Activated naive CD4-positive, alpha-beta T cell treated with Interleukin-2 at 50 U/mL for 16 hours (primary cell): ENCODE measurements around the gene VGLL2.
"Not testable (repeated sequence)": the region's sequence is repeated elsewhere in the genome, so short reads cannot be mapped to it uniquely, and the experiment has no call there.

ENCODE experiments used
- DNase-seq: peaks from one replicate; pipeline ENCODE4 v3.0.0-alpha.2; 2020

The VGLL2 gene, protein sequence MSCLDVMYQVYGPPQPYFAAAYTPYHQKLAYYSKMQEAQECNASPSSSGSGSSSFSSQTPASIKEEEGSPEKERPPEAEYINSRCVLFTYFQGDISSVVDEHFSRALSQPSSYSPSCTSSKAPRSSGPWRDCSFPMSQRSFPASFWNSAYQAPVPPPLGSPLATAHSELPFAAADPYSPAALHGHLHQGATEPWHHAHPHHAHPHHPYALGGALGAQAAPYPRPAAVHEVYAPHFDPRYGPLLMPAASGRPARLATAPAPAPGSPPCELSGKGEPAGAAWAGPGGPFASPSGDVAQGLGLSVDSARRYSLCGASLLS

DNA sequence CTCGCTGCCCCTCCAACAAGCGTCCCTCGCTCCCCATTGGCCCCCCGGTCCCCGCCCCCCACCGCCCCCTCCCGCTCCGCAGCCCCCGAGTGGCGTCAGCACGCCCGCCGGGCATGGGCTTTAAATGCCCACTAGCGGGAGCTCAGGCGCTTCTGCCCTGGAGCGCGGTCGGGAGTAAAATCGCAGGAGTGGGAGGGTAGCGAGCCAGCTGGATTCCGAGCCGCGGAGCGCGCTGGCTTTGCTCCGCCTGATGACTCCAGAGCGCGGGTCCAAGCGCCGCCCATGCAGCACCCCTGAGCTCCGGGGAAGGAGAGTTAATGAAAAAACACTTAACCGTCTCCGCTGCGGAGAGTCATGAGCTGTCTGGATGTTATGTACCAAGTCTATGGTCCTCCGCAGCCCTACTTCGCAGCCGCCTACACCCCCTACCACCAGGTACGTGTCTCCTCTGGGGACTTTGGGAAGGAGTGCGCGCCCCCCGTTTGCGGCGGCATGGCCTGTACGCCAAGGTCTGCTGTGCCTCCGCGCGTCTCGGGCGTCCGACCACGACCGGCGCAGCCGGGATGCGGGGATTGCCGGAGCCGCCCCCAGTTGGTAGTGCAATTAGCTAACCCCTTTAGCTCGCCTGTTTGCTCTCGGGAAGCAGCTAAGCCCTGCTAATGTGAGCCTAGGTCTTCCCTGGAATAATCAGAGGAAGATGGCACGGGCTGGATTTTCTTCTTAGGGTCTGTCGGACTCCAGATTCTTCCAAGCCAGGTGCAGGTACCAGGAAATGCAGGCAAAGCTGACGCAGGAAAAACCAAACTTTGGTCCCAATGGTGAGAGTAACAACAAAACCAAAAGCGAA, at the start of gene VGLL2:
Gene VGLL2 (plus strand): TSS at position 149 of the 847 bp plus-strand sequence. CDS start 206 bp downstream, at position 355.
- DNase-seq: no peak

DNA sequence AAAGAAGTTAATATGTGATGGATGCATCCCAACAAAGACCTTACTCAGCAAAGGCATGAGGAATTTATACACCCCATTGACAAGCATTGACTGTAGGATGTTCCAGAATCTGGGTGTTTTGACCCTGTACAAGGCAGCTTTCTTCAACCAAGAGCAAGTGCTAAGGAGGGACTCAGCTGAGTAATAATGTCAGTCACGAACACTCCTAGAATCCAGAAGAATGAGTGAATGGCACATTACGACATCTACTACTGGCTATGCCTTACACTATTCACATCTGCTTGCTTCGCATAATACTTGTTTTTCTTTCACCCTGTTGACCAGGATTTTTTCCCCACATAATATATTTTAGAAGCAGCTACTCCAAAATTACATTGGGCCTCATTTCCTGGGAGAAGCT, 42.5 kb upstream of the VGLL2 start:
- no peak for DNase-seq

DNA sequence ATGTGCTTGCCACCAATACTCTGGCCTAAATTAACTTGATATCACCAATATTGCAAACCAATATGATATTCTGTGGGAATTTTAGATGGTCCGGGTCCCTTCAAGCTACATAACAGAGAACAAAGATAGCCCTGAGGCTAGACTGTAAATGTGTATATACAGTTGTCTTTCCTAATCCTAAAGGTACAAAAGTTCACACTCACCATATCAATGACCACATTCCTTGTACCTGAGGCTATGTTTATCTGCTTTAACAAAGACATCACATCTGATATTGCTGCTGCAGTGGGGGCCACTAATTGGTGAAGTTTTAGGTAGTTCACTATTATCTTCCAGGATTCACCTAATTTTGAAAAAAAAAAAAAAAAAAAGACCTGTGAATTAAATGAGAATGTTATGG, 38.6 kb upstream of the VGLL2 start:
- DNase-seq: no peak

DNA sequence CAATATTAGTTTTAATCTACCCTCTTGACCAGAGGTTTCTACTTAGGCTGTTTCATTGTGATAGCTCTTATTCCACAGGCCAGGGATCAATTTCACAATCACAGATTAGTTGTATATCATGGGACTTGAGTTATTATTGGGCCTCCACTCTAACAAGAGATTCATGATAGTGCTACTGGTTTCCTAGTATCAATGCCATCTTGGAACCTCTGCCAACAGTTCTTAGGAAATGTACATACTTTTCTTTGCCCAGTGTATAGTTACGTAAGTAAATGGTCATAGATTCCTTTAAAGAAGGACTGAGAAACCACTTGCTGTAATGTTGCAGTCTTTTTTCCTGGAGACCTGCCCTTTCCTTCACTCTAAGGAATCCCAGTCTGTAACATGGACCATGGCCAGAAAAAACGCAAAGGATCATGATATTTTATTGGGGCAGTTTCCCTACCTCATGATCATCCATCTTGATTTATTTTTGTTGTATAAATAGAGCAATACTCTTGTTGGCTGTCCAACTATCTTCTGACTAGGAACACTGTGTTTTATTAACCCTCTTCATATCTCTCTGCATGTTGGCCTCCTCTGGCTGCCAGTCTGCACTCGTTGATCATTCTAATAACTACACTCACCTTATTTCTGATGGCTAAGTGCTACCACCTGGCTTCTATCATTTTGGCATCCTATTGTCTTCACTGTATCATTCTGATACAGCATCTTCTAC, 38.0 kb upstream of the VGLL2 start:
- DNase-seq: no peak

DNA sequence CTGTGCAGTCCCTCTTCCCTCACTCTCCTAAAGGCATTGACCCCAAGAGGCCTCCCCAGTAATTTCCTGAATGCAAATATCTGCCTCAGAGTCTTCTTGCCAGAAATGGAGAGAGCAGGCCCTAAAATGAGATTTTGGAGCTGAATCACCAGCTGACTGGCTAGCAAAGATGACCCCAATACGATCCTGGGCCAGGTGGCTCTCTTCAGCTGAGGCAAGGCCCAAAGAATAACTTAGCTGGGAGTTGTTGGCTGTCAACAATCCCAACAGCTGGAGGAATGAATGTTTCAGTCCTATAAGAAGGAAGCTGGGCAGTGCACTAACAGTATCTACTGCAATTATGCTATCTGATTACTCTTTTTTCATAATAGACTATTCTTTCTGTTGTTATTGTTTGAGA, 37.2 kb upstream of the VGLL2 start:
- no peak for DNase-seq

DNA sequence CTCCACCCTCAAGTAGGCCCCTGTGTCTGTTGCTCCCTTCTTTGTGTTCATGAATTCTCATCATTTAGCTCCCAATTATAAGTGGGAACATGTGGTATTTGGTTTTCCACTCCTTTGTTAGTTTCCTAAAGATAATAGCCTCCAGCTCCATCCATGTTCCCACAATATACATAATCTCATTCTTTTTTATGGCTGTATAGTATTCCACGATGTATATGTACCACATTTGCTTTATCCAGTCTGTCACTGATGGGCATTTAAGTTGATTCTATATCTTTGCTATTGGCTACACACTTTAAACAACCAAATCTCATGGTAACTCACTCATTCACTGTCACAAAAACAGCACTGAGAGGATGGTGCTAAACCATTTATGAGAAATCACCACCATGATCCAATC, 35.5 kb upstream of the VGLL2 start:
- DNase-seq: no peak

DNA sequence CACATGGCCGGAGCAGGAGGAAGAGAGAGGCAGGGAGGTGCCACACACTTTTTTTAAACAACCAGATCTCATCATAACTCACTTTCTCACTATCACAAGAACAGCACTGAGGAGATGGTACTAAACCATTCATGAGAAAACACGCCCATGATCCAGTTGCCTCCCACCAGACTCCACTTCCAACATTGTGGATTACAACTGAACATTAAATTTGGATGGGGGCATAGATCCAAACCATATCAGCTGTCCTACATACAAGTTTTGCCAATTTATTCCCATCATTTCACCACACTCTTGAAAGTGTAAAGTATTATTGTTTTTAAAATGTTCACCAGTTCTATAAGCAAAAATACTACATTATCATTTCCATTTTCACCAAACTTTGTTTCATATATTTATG, 33.9 kb upstream of the VGLL2 start:
- DNase-seq: no peak

DNA sequence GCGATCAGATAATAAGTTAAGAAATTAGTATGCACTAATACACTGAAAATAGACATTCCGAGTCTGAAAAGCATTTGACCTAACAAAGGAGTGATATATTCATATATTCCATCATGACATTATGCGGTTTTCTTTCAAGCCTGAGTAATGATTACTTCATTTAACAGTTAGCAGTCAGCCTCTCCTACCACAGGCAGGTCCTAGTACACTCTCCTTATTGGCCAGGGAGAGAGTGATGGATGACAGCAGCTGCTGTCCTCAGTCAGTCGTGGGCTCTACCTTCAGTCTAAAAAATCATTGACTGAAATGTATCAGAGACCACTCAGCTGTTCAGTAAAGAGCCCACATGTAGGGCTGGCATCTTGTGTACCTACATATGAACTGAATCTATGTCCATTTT, 33.2 kb upstream of the VGLL2 start:
- DNase-seq: no peak

DNA sequence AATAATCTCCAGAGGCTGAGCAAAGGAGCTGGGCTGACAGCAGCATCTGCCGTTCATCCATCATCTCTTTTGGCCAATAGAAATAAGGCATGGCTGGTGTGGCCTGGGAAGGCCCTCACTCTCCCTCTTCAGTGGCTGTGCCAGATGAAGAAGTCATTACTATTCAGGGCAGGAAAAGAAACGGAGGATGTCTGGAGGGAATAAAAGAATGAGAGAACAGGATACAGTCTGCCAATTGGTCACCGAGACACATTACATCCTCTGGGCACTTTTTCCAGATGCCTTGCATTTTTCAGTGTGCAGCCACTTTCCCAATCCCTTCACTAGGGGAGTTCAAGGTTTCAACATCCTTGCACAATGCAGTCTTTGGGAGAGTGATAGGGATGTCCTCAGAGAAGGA, 32.2 kb upstream of the VGLL2 start:
- DNase-seq: no peak

DNA sequence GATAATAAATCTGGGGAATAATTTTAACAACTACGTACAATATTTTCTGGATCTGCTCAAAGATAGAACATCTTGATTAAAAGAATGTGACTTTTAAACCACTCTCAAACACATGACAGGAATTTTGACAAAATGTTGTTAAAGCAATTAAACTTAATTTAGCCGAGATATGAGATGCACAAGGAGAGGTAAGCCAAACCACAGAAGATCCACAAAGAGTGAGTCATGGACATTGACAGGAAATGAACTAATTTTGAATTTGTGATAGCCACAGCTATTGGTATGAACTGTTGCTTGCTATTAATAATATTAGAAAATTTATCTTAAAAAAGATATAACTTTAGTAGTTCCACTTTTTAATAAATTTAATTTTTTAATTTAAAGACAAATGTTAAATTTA, 27.8 kb upstream of the VGLL2 start:
- DNase-seq: no peak

DNA sequence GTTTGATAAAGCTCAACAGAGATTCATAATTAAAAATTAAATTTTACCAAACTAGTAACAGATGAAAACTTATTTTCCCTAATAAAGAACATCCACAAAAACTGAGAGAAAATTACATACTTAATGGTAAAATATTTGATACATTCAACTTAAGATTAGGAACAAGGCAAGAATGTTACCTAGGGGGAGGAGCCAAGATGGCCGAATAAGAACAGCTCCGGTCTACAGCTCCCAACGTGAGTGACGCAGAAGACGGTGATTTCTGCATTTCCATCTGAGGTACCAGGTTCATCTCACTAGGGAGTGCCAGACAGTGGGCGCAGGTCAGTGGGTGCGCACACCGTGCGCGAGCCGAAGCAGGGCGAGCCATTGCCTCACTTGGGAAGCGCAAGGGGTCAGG, 20.8 kb upstream of the VGLL2 start:
- DNase-seq: not testable (repeated sequence)

DNA sequence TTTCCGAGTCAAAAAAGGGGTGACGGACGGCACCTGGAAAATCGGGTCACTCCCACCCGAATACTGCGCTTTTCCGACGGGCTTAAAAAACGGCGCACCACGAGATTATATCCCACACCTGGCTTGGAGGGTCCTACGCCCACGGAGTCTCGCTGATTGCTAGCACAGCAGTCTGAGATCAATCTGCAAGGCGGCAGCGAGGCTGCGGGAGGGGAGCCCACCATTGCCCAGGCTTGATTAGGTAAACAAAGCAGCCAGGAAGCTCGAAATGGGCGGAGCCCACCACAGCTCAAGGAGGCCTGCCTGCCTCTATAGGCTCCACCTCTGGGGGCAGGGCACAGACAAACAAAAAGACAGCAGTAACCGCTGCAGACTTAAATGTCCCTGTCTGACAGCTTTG, 20.4 kb upstream of the VGLL2 start:
- not testable (repeated sequence) for DNase-seq

DNA sequence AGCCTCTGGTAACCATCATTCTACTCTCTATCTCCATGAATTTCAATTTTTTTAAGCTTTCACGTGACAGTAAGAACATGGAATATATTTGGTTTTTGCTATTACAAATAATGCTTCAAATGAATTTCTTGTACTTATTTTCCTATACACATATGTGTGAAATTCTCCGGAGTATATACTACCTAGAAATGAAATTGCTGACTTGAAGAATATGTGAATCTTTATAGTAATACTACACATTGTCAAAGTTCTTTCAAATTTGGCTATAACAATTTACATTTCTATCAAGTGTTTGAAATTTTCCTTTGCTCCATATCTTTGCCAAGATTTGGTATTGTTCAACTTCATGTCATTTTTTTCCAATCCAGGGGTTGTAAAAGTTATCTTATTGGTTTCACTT, 11.6 kb upstream of the VGLL2 start:
- DNase-seq: no peak

DNA sequence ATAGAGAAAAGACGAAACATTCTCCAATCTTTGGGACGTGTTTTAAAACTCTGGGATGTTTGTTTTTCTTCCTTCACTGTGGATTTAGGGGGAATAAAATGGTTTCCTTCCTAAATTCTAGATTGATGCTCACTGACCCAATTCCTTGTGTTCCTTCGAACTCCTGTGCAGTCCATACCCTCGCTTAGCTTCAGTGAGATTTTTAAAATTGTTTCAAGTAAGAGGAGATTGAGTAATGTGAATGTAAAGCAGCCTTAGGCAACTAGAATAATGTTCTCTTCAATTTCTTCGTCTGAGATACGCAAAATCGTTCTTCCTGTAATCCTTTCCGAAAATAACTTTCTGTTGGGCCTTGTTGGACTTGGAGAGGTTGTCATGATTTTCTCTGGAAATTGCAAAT, 2.6 kb upstream of the VGLL2 start:
- no peak for DNase-seq

DNA sequence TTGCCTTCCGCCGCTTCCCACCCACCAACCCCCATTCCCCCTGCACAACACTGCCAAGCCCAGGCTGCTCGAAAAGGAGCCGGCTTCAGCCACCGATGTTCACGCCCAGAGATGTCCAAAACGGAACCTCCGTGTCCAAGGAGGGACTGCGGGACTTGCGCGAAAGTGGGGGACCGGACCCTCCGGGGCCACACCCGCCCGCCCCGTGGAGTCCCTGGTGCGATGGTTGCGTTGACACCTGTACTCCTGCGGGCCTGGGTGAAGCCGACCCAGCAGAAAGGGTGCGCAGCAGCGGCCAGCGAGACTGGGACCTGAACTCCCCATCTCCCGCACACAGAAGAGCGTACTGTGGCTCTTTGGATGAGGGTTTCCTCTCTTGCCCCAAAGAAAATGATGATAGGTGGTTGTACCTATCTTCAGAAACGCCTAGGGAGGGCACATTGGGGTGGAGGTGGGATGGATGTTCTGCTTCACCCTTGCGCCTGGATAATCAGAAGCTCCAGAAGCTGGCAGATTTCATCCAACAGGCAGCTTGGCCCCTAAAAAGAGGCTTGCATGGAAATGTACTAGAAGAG, 1.9 kb upstream of the VGLL2 start:
- DNase-seq: no peak

DNA sequence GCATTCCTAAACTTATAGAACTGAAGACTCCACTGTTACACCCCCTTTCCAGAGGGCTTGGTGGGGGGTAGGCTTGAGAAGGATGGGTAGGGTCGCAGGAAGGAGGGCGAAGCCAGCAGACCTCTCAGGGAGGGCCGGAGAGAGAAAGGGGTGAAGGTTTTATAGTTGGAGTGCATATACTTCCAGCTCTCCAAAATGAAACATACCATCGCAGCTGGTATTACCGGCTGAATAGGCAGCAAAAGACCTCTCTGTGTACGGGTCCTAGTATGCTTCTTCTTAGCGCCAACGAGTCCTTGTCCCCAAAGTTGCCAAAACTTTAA, 1.0 kb upstream of the VGLL2 start:
- no peak for DNase-seq

DNA sequence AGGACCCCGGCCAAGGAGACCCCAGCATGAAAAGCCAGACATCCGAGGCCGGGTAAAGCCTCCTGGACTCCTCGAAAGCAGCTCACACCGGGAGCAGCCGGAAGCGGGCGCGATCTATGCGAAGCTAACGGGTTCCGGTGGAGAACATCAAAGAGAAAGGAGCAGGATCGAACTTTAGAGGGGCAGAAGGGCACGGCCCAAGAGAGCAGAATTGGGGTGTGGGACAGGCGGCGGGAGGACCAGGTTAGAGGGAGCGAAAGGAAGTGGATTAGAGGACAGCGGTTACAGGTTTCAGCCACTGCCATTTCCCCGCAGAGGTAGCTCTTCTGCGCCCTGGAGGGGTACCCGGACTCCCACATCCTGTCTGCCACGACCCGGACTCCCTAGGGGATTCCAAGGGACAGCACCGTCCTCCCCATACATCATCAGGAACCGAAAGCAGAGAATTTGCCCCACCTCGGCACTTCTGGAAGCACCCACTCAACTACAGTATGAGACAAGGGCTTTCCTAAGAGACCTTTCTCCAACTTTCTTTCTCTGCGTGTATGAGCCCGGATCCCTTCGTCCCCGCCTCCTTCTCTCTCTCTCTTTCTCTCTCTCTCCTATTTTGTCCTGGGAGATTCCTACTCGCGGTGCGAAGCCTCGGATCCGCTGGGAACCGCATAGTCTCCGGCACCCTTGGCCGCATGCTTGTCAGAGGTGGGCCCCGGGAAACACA, 507 bp upstream of the VGLL2 start:
- no peak for DNase-seq

DNA sequence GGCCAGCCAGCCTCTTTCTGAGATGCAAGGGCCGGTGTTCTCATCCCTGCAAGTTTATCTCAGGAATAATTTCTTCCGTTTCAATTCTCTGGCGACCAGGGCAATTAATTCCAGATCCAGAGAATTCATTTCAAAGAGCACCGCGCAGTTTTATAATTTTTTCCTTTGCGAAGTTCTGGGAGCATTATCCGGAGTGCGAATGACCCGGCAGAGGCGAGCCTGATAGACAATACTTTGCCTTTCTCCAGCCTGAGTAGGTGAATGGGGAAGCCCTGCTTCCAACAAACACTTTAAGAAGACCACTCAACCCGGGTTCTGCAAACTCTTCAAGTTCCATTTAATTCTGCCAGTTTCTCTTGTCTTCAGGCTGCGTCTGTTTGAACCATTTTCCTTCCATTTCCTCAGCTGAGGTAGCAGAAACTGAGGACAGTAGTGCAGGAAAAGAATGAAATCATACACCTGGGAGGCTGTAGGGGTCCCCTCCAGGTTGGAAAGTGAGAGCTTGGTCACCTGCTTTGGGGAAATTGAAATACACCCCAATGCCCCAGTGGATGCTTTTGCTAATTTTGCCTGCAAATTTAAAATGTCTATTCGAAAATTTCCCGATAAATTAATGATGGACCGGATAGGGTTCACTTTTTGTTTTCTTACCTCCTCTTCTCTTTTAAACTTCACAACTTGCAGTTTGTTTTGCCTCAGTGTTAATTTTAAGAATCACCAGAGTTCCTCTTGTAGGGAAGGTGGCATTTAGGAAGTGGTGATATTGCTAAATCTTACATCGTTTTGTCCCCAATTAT, 1.1 kb downstream of the VGLL2 start:
- DNase-seq: no peak

DNA sequence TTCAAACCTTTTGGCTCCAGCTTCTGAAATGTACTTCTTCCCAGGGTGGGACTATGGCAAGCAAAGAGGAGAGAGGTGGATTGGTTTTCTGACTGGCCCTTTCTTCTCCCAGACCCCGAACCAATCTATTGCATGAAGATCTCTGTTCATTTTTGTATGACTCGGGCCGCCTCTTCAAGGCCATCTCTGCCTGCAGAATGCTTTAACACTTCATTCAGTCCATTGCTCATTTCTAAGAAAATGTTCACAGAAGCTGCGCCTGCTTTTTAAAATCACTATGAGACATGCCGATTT, 1.6 kb downstream of the VGLL2 start:
- DNase-seq: no peak

DNA sequence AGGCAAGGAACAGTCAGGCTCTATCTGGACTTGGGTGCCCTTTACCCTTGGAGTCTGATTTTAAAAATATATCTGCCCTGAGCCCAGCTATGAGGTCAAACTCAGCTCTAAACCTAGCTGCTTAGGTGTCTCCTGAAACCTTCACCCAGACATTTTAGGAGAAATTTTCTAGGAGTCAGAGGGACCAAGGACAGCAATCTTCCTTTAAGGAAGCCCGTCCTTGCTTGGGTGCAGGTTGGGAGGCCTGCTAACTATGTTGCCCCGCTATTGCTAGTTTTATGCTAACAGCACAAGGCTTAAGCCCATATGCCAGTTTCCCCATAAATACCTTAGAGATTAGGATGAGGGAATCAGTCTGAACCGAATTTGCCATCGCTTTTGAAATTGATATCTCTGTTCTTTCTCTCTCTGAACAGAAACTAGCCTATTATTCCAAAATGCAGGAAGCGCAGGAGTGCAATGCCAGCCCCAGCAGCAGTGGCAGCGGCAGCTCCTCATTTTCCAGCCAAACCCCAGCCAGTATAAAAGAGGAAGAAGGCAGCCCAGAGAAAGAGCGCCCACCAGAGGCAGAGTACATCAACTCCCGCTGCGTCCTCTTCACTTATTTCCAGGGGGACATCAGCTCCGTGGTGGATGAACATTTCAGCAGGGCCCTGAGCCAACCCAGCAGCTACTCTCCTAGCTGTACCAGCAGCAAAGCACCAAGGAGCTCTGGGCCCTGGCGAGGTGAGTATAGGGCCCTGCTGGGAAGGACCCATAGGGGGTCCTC, 2.6 kb downstream of the VGLL2 start:
- DNase-seq: no peak

DNA sequence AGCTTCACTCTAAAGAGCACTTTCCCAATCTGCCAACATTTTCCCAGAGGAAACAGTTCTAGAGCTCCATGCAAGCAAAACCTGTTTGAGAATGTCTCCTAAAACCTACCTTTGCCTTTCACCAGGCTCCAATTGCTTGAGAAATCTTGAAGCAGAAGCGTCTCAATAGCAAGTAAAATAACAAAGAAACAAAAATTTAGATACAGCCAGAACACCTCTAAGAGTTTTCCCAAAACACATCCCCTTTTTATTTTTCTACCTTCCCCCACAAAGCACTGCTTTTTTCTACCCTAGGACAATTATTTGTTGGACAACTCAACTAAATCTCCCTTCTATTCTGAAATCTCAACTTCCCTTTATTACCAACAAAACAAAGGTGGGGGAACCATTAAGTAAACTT, 3.6 kb downstream of the VGLL2 start:
- no peak for DNase-seq

DNA sequence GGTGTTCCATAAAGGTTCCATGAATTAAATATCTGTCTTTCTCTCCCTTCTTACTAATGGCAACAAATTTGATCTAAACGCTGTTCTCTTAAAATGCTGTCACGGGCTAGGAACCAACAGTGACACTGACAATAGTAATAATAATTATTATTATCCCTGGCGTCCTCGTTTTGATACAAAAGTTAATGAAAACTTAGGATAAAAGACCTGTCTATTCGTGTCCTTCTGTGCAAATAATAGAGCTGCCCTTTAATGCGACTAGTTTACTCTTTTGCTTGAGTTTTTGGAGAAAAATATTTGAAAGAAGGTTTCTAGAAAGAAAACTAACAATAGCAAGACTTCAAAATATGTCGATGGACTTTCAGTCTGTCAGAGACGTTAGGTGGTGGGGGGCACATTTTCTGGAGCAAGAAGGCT, 4.3 kb downstream of the VGLL2 start:
- no peak for DNase-seq
